HepG2 (cell line): ENCODE data around the gene ACSF3. TPM values are rescaled to one million over a fixed set of nuclear protein-coding genes. Genes with fewer than 3 reads are reported as not detected.

Experiments used
- ATAC-seq: fragments of 200-7000 bp; cut with Tn5 transposase; 3 replicates; pipeline ENCODE4 v1.9.1; 2020; ENCODE audit warnings: mild to moderate bottlenecking, moderate library complexity
- BruUV-seq: library from RNA; stranded (reverse); fragments of 400-500 nt; replicated peaks from 2 replicates; lab custom pipeline; 2021; lab: Mats Ljungman, UMichigan
- CTCF ChIA-PET: fragments of 300-600 bp; formaldehyde crosslinking; extraction: SDS; loops from one replicate; lab custom pipeline; 2021; ENCODE audit warnings: low total read pairs, inconsistent platforms, low intra/inter-chr PET ratio; lab: Yijun Ruan, JAX
- POLR2A ChIA-PET: fragments of 350-600 bp; sonication (Branson Sonifier 250); formaldehyde crosslinking; loops from one replicate; lab custom pipeline; 2020; ENCODE audit warnings: antibody characterized with exemption, inconsistent platforms; lab: Yijun Ruan, JAX
- DNase-seq: peaks from one replicate; pipeline ENCODE4 v3.0.0-alpha.2; 2015; ENCODE audit warnings: low spot score
- FAIRE-seq: peaks from 3 replicates; lab custom pipeline; 2011; peaks lifted over from hg19 to GRCh38; lab: Jason Lieb, UNC
- H2AFZ ChIP-seq: one replicate; pipeline ENCODE4 v1.6.1; 2011; ENCODE audit warnings: low read length, inconsistent platforms
- H3K27ac ChIP-seq: fragments of 300-600 bp; 3 replicates; pipeline ENCODE4 v1.8.0; 2011; ENCODE audit warnings: mixed run types, mild to moderate bottlenecking, mixed read lengths, low read length, inconsistent platforms; ENCODE audit not compliant: insufficient read depth; ENCODE audit errors: extremely low read length
- H3K27me3 ChIP-seq, 2 experiments: fragments of 200-600 bp in 1 of 2; 2 replicates in 1 of 2; 3 replicates in 1 of 2; pipeline versions ENCODE4 v1.6.0 to v1.8.0; 2011; ENCODE audit warnings: low read length in 2 of 2, mild to moderate bottlenecking in 2 of 2, moderate library complexity in 2 of 2, inconsistent platforms in 1 of 2; ENCODE audit not compliant: insufficient read depth in 2 of 2, control insufficient read depth in 1 of 2
- H3K36me3 ChIP-seq, 2 experiments: fragments of 200-600 bp in 1 of 2; replicated peaks in 1 of 2; 2 replicates in 1 of 2; 3 replicates in 1 of 2; pipeline versions ENCODE4 v1.5.1 to v1.8.0; 2011; ENCODE audit warnings: low read length in 2 of 2, inconsistent platforms in 1 of 2; ENCODE audit not compliant: insufficient read depth in 2 of 2, control insufficient read depth in 1 of 2
- H3K4me1 ChIP-seq: 2 replicates; pipeline ENCODE4 v1.5.1; 2012; ENCODE audit warnings: low read length, inconsistent platforms; ENCODE audit not compliant: insufficient read depth
- H3K4me2 ChIP-seq: 2 replicates; pipeline ENCODE4 v1.6.0; 2011; ENCODE audit warnings: low read depth, low read length, inconsistent platforms
- H3K4me3 ChIP-seq, 3 experiments: fragments of 200-600 bp in 1 of 3; sonication (generic), shearing (Covaris generic) in 1 of 3; replicated peaks in 1 of 3; 2 replicates each; pipeline ENCODE4 v1.5.1; 2011 to 2016; ENCODE audit warnings: low read length in 3 of 3, inconsistent platforms in 2 of 3, low read depth in 2 of 3, mild to moderate bottlenecking in 2 of 3, control low read depth in 1 of 3, mixed read lengths in 1 of 3; ENCODE audit not compliant: insufficient read depth in 1 of 3
- H3K79me2 ChIP-seq: one replicate; pipeline ENCODE4 v1.6.1; 2011; ENCODE audit warnings: low read length, inconsistent platforms; ENCODE audit not compliant: insufficient read depth
- H3K9ac ChIP-seq: 2 replicates; pipeline ENCODE4 v1.6.0; 2011; ENCODE audit warnings: mild to moderate bottlenecking, low read depth, low read length, inconsistent platforms; ENCODE audit not compliant: insufficient read depth
- H3K9me3 ChIP-seq: 2 replicates; pipeline ENCODE4 v1.5.1; 2012; ENCODE audit warnings: mild to moderate bottlenecking, low read length
- H4K20me1 ChIP-seq: 2 replicates; pipeline ENCODE4 v1.6.0; 2011; ENCODE audit warnings: inconsistent platforms, mild to moderate bottlenecking, low read length, moderate library complexity; ENCODE audit not compliant: insufficient read depth
- CENPX ChIP-seq: sonication (generic); formaldehyde crosslinking; IDR thresholded peaks from 2 replicates; pipeline ENCODE4 v1.9.0; 2021; ENCODE audit warnings: mild to moderate bottlenecking, missing genetic modification reagents, moderate library complexity
- HOXA7 ChIP-seq: sonication (generic); formaldehyde crosslinking; IDR thresholded peaks from 2 replicates; pipeline ENCODE4 v1.8.1; 2022; ENCODE audit warnings: mild to moderate bottlenecking, missing genetic modification reagents, moderate library complexity
- IRF2 ChIP-seq: IDR thresholded peaks from 2 replicates; pipeline ENCODE4 v1.6.1; 2018; ENCODE audit warnings: missing genetic modification reagents, missing compliant biosample characterization
- PHF21A ChIP-seq: sonication (generic); formaldehyde crosslinking; IDR thresholded peaks from 2 replicates; pipeline ENCODE4 v1.5.0; 2020; ENCODE audit warnings: mild to moderate bottlenecking, missing genetic modification reagents
- SYNCRIP ChIP-seq: fragments of 200-400 bp; formaldehyde crosslinking; IDR thresholded peaks from 2 replicates; pipeline ENCODE4 v1.6.1; 2018; ENCODE audit warnings: mild to moderate bottlenecking, low read depth, low read length; ENCODE audit not compliant: insufficient read depth
- ZBTB8A ChIP-seq: sonication (generic); formaldehyde crosslinking; IDR thresholded peaks from 2 replicates; pipeline ENCODE4 v1.4.0; 2020; ENCODE audit warnings: mild to moderate bottlenecking, low read depth, missing genetic modification reagents, borderline replicate concordance
- ZMAT3 ChIP-seq: sonication (generic); formaldehyde crosslinking; conservative IDR thresholded peaks from 2 replicates; pipeline ENCODE4 v1.7.0; 2021; ENCODE audit warnings: missing genetic modification reagents
- ZNF160 ChIP-seq: sonication (generic); formaldehyde crosslinking; IDR thresholded peaks from 2 replicates; pipeline ENCODE4 v1.8.0; 2022; ENCODE audit warnings: mild to moderate bottlenecking, inconsistent platforms, missing genetic modification reagents
- WGBS: methylation state at CpG from one replicate; pipeline ENCODE4 v1.1.6; 2017; ENCODE audit warnings: low lambda C conversion rate; 5-methylcytosine and 5-hydroxymethylcytosine counted together
- in situ Hi-C: cut with HindIII; loops from 2 replicates; pipeline ENCODE4 v1.10.0; 2017; ENCODE audit warnings: low pct_unique_long_range_greater_than_20kb; ENCODE audit not compliant: extremely low pct_ligation_motif_present
- intact Hi-C: fragments of 100-400 bp; cut with micrococcal nuclease; formaldehyde crosslinking; loops from one replicate; pipeline ENCODE4 v1.10.0; 2022; ENCODE audit not compliant: unreplicated experiment
- polyA plus RNA-seq, 8 experiments: library from polyadenylated mRNA; depleted of rRNA in 3 of 8; stranded (reverse) in 7 of 8; unstranded in 1 of 8; fragments of >200 nt; fragmentation: Illumina TruSeq in 4 of 8; extraction: Trizol in 4 of 8; gene quantifications; 2 replicates each; pipeline versions ENCODE4 v1.2.1 to v1.2.3, GENCODE V29; 2011 to 2016; ENCODE audit warnings: low read depth in 4 of 8, missing spikeins in 1 of 8, mixed read lengths in 1 of 8; ENCODE audit not compliant: insufficient read depth in 1 of 8
- total RNA-seq, 5 experiments: library from RNA; depleted of rRNA; stranded (reverse); fragments of >200 nt; fragmentation: Illumina TruSeq; extraction: Trizol; gene quantifications; 2 replicates each; pipeline ENCODE4 v1.2.3, GENCODE V29; 2016; ENCODE audit warnings: low read depth in 1 of 5
- TF ChIP-seq, protein P1 (sequence below): fragments of 450-650 bp; IDR thresholded peaks from 2 replicates; pipeline ENCODE4 v1.6.1; 2016
- TF ChIP-seq, protein P2 (sequence below), 2 experiments: fragments of 450-650 bp in 1 of 2; sonication (generic) in 1 of 2; formaldehyde crosslinking in 1 of 2; IDR thresholded peaks; 2 replicates each; pipeline versions ENCODE4 v1.6.1 to v1.8.0; 2016 to 2022; ENCODE audit warnings: antibody characterized with exemption in 1 of 2, mild to moderate bottlenecking in 1 of 2, missing genetic modification reagents in 1 of 2
- TF ChIP-seq, protein P3 (sequence below), 2 experiments: fragments of 450-650 bp in 1 of 2; sonication (generic) in 1 of 2; formaldehyde crosslinking; IDR thresholded peaks; 2 replicates each; pipeline versions ENCODE4 v1.5.0 to v1.8.0; 2020 to 2022; ENCODE audit warnings: mild to moderate bottlenecking in 1 of 2, missing genetic modification reagents in 1 of 2

The ACSF3 gene
- total and polyA plus RNA-seq, 2 of the 13 experiments (the other 11 are each of a cell fraction or from before 2014, with no cell fraction given): 14.9 to 30.6 TPM

DNA sequence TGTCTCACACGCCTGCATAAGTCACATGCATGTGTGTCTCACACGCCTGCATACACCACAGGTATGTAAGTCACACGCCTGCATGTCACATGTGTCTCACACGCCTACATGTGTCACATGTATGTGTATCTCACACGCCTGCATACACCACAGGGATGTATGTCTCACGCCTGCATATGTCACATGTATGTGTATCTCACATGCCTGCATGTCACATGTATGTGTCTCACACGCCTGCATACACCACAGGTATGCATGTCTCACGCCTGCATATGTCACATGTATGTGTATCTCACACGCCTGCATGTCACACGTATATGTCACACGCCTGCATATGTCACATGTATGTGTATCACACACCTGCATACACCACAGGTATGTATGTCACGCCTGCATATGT lies 64.1 kb downstream of the ACSF3 start:
- ChIA-PET POLR2A (no interaction called here), CTCF (no interaction called here)
- Histone ChIP-seq H3K36me3 (no peaks in the 10 kb centered on the region), H3K27me3 (peaks cover 20 to 55% of the 10 kb centered on the region in 2 experiments), H3K27ac (no peak overlapping the region), H3K9me3 (no peaks in the 10 kb centered on the region), H4K20me1 (no peaks in the 10 kb centered on the region; the same call in 1 of the 2 replicates), H3K4me2 (no peak overlapping the region), H3K79me2 (no peaks in the 10 kb centered on the region), H3K4me1 (peaks cover 49% of the 10 kb centered on the region), H3K4me3 (no peak overlapping the region), H3K9ac (no peak overlapping the region), H2AFZ (no peak overlapping the region)
- DNase-seq: no peak
- WGBS: 70% methylated on average over 12 of the region's 12 CpGs
- intact Hi-C loops: no loop called here
- FAIRE-seq: no peak
- in situ Hi-C loops: no loop called here
- no TSS peak for BruUV-seq
- ATAC-seq: no peak
- TF ChIP-seq, protein P1, sequence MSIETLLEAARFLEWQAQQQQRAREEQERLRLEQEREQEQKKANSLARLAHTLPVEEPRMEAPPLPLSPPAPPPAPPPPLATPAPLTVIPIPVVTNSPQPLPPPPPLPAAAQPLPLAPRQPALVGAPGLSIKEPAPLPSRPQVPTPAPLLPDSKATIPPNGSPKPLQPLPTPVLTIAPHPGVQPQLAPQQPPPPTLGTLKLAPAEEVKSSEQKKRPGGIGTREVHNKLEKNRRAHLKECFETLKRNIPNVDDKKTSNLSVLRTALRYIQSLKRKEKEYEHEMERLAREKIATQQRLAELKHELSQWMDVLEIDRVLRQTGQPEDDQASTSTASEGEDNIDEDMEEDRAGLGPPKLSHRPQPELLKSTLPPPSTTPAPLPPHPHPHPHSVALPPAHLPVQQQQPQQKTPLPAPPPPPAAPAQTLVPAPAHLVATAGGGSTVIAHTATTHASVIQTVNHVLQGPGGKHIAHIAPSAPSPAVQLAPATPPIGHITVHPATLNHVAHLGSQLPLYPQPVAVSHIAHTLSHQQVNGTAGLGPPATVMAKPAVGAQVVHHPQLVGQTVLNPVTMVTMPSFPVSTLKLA: peak; percentile 94
- TF ChIP-seq CENPX (CRISPR knock-in tag): no peak
- TF ChIP-seq SYNCRIP: no peak
- TF ChIP-seq, protein P2, sequence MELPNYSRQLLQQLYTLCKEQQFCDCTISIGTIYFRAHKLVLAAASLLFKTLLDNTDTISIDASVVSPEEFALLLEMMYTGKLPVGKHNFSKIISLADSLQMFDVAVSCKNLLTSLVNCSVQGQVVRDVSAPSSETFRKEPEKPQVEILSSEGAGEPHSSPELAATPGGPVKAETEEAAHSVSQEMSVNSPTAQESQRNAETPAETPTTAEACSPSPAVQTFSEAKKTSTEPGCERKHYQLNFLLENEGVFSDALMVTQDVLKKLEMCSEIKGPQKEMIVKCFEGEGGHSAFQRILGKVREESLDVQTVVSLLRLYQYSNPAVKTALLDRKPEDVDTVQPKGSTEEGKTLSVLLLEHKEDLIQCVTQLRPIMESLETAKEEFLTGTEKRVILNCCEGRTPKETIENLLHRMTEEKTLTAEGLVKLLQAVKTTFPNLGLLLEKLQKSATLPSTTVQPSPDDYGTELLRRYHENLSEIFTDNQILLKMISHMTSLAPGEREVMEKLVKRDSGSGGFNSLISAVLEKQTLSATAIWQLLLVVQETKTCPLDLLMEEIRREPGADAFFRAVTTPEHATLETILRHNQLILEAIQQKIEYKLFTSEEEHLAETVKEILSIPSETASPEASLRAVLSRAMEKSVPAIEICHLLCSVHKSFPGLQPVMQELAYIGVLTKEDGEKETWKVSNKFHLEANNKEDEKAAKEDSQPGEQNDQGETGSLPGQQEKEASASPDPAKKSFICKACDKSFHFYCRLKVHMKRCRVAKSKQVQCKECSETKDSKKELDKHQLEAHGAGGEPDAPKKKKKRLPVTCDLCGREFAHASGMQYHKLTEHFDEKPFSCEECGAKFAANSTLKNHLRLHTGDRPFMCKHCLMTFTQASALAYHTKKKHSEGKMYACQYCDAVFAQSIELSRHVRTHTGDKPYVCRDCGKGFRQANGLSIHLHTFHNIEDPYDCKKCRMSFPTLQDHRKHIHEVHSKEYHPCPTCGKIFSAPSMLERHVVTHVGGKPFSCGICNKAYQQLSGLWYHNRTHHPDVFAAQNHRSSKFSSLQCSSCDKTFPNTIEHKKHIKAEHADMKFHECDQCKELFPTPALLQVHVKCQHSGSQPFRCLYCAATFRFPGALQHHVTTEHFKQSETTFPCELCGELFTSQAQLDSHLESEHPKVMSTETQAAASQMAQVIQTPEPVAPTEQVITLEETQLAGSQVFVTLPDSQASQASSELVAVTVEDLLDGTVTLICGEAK (IDR thresholded peaks at IDR 0.05): no peak
- TF ChIP-seq, protein P2 (CRISPR knock-in tag; IDR thresholded peaks at IDR 0.05): 0 out of 2 replicates have a peak, but pooled peaks have one; percentile 19
- no peak for TF ChIP-seq ZMAT3 (CRISPR knock-in tag)
- no peak for TF ChIP-seq IRF2
- TF ChIP-seq PHF21A (CRISPR knock-in tag): no peak
- no peak for TF ChIP-seq ZNF160 (CRISPR knock-in tag)
- 0 out of 2 replicates have a peak, but pooled peaks have one; percentile 12 for TF ChIP-seq HOXA7 (CRISPR knock-in tag)
- TF ChIP-seq, protein P3, sequence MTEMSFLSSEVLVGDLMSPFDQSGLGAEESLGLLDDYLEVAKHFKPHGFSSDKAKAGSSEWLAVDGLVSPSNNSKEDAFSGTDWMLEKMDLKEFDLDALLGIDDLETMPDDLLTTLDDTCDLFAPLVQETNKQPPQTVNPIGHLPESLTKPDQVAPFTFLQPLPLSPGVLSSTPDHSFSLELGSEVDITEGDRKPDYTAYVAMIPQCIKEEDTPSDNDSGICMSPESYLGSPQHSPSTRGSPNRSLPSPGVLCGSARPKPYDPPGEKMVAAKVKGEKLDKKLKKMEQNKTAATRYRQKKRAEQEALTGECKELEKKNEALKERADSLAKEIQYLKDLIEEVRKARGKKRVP (CRISPR knock-in tag; IDR thresholded peaks at IDR 0.05): no peak
- no peak for TF ChIP-seq ZBTB8A (CRISPR knock-in tag)
